ENCODE data around the gene BRIX1. TPM values are rescaled to one million over a fixed set of nuclear protein-coding genes. Genes with fewer than 3 reads are reported as not detected.

Gene BRIX1, protein sequence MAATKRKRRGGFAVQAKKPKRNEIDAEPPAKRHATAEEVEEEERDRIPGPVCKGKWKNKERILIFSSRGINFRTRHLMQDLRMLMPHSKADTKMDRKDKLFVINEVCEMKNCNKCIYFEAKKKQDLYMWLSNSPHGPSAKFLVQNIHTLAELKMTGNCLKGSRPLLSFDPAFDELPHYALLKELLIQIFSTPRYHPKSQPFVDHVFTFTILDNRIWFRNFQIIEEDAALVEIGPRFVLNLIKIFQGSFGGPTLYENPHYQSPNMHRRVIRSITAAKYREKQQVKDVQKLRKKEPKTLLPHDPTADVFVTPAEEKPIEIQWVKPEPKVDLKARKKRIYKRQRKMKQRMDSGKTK
- total RNA-seq, result 10 to 100 TPM; 48.8 to 73.7 TPM

DNA sequence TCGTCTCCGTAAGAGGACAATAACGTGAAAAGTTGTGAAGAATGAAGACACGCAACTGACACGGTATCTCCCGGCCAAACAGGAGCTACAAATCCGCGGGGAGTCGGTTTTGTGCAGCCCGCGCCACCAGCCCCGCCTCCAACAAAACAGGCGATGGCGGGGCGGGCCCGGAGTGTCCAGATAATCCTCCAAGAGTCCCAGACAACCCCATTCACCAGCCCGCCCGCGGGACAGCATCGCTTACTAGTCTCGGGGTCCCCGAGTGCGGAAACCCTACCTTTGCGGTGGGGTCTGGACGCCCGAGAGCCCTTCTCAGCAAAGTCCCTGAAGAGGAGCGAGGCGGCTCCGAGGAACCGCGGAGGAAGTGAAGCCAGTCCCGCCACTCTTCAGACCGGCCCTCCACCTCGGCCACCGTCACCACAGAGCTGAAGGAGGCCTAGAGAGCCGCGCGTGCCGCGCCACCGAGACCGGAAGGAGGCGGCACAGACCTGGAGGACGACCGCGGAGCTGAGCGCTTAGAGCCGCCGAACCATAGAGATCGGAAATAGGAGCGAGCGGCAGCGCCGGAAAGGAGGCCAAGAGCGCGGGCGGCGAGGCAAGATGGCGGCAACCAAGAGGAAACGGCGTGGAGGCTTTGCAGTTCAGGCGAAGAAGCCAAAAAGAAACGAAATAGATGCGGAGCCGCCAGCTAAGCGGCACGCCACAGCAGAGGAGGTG, at the start of gene BRIX1, which contains the start of gene RAD1:
Gene BRIX1, plus strand, starts transcription at position 573 of the 717 bp plus-strand sequence. Its CDS starts 28 bp downstream, at position 601.
Gene RAD1, minus strand, starts transcription at position 366 of the 717 bp plus-strand sequence. CDS start 612 bp downstream, outside the sequence.
- Mint-ChIP-seq H3K4me3 (no peak within 1 kb of the TSS), H3K36me3 (peaks cover 40% of the 10 kb centered on the region), H3K4me1 (ENCODE audit: low read depth in 2 of 2) (peaks cover 18 to 35% of the 10 kb centered on the region in 2 donors), H3K27ac (no peak within 1 kb of the TSS), H3K27me3 (no peaks in the 10 kb centered on the region), H3K9me3 (no peaks in the 10 kb centered on the region)
- peak; percentile 98 for DNase-seq (ENCODE audit: low spot score)
- peak; percentile 100 for ATAC-seq

DNA sequence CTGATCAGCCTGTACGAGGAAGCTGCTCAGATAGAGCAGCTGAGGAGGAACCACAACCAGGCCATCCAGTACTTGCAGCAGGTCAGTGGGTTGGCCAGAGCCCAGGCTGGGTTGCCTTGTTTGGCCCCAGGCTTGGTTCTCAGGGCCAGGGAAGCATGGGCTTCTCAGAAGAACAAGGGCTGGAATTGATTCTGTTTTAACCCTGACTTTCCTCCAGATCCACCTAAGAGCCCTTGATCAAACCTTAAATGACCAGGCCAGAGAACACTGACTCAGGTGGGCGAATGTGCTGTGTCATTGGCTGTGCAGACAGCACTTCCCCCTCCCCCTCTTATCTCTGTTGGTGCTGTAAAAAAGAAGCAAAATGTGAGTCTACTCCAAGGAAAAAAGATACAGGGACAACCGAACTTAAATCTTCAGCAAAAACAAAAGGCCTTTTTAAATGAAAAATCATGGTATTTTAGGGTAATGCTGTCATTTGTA, 48.5 kb upstream of the BRIX1 start:
- no peaks in the 10 kb centered on the region for H3K9me3 Mint-ChIP-seq
- DNase-seq (ENCODE audit: low spot score) (no peak), ATAC-seq (no peak)
- H3K36me3 Mint-ChIP-seq, result no peaks in the 10 kb centered on the region
- H3K4me1 Mint-ChIP-seq (ENCODE audit: low read depth in 2 of 2), result no peaks in the 10 kb centered on the region
- H3K27me3 Mint-ChIP-seq, result peaks cover 0 to 3% of the 10 kb centered on the region in 2 donors
- no peak overlapping the region for H3K4me3 Mint-ChIP-seq
- H3K27ac Mint-ChIP-seq, result no peak overlapping the region

DNA sequence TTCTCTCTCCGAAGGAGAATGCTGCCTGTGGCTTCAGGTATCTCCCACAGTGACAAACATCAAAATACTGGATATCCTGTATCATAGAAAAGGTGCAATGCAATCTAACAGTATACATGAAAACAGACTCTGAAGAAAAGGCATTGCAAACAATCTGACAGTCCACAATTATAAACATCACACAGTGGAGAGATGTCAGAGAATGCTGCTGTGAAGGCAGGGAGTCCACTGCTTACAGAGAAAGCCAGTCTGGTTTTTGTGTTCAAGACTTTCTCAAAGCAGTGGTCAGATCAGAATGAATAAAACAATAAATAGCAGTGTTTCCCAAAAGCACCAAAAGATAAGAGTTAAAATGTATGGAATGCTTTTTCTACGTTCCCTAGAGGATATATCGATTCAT, 47.9 kb upstream of the BRIX1 start:
- Mint-ChIP-seq H3K27ac (no peak overlapping the region), H3K36me3 (no peaks in the 10 kb centered on the region)
- DNase-seq (ENCODE audit: low spot score), result no peak

DNA sequence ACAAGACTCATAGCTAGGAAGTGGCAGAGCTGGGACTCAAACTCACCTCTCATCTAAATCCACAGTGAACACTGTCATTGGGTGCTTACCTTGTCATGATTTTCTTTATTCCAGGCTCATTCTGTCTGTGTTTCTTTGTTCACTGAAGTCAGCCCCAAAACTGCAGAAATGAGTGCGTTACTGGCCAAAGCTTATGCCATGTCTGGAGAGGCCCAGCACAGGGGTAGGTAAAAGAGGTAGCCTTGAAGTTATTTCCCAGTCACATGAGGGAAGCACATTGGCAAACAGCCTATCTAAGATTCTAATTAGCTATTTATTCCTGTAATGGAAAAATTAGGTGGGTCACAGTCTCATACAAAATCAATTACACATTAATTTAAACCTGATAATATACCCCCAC, 46.7 kb upstream of the BRIX1 start:
- no peaks in the 10 kb centered on the region for H3K36me3 Mint-ChIP-seq
- no peak for DNase-seq (ENCODE audit: low spot score)
- ATAC-seq, result no peak

More for the DNA sequence above, 47.9 kb upstream of the BRIX1 start:
- no peak for ATAC-seq
- no peaks in the 10 kb centered on the region for H3K9me3 Mint-ChIP-seq
- H3K4me1 Mint-ChIP-seq (ENCODE audit: low read depth in 2 of 2), result no peaks in the 10 kb centered on the region
- H3K4me3 Mint-ChIP-seq, result no peak overlapping the region
- peaks cover 0 to 3% of the 10 kb centered on the region in 2 donors for H3K27me3 Mint-ChIP-seq

DNA sequence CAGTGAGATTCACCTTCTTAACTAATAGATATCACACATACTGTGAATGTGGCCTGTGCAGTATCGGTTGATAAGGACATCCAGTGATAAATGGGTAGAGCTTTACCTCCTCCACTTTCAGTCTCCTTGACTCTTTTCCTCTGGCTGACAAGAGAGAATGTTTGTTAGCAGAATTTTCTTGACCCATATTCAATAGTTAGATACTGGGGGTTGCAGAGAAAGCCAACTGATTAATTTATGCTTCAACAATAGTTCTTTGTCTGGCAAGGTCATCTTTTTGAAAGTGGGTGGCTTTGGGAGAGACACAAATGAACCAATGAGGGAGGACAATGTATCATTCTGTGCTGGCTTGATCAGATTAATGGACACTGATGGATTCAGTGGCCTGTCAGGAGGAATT, 46.3 kb upstream of the BRIX1 start:
- Mint-ChIP-seq H3K27ac (no peak overlapping the region), H3K4me3 (no peak overlapping the region), H3K9me3 (no peaks in the 10 kb centered on the region), H3K27me3 (peaks cover 8 to 13% of the 10 kb centered on the region in 2 donors), H3K4me1 (ENCODE audit: low read depth in 2 of 2) (no peaks in the 10 kb centered on the region), H3K36me3 (no peaks in the 10 kb centered on the region)
- DNase-seq (ENCODE audit: low spot score) (no peak), ATAC-seq (no peak)

More for the DNA sequence above, 46.7 kb upstream of the BRIX1 start:
- Mint-ChIP-seq H3K27ac (no peak overlapping the region), H3K9me3 (no peaks in the 10 kb centered on the region), H3K27me3 (peaks cover 8 to 9% of the 10 kb centered on the region in 2 donors), H3K4me3 (no peak overlapping the region), H3K4me1 (ENCODE audit: low read depth in 2 of 2) (no peaks in the 10 kb centered on the region)

DNA sequence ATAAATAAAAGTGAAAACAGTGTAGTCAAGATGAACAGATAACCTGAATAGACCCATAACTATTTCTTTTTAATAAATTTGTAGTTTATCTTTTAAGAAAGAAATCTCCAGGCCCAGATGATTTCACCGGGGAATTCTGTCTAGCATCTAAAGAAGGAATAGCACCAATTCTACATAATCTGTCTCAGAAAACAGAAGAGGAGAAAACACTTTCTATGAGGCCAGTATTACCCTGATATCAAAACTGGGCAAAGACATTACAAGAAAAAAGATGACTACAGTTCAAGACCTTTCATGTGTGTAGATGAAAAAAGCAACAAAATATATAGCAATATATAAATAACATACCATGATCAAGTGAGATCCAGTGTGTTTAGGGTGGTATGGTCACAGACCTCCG, 45.1 kb upstream of the BRIX1 start:
- peaks cover 8 to 23% of the 10 kb centered on the region in 2 donors for H3K27me3 Mint-ChIP-seq

DNA sequence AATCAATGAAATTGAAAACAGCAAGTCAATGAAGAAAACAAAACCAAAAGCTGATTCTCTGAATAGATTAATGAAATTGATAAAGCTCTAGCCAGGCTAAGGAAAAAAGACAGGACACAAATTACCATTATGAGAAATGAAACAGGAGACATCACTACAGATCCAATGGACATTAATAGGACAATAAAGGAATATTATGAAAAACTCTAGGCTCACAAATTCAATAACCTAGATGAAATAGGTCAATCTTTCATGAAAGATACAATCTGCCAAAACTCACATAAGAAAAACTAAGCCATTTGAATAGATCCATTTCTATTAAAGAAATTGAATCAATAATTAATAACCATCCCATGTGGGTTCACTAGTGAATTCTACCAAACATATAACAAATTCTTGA, 39.2 kb upstream of the BRIX1 start:
- no peak overlapping the region for H3K4me3 Mint-ChIP-seq
- H3K36me3 Mint-ChIP-seq, result no peaks in the 10 kb centered on the region
- no peaks in the 10 kb centered on the region for H3K4me1 Mint-ChIP-seq (ENCODE audit: low read depth in 2 of 2)
- H3K27me3 Mint-ChIP-seq, result peaks cover 14 to 48% of the 10 kb centered on the region in 2 donors
- H3K27ac Mint-ChIP-seq, result no peak overlapping the region
- no peak for DNase-seq (ENCODE audit: low spot score)
- no peak for ATAC-seq
- no peaks in the 10 kb centered on the region for H3K9me3 Mint-ChIP-seq

More for the DNA sequence above, 45.1 kb upstream of the BRIX1 start:
- DNase-seq (ENCODE audit: low spot score) (no peak), ATAC-seq (no peak)
- H3K4me3 Mint-ChIP-seq, result no peak overlapping the region
- no peaks in the 10 kb centered on the region for H3K4me1 Mint-ChIP-seq (ENCODE audit: low read depth in 2 of 2)
- no peak overlapping the region for H3K27ac Mint-ChIP-seq
- H3K9me3 Mint-ChIP-seq, result no peaks in the 10 kb centered on the region
- H3K36me3 Mint-ChIP-seq, result no peaks in the 10 kb centered on the region

DNA sequence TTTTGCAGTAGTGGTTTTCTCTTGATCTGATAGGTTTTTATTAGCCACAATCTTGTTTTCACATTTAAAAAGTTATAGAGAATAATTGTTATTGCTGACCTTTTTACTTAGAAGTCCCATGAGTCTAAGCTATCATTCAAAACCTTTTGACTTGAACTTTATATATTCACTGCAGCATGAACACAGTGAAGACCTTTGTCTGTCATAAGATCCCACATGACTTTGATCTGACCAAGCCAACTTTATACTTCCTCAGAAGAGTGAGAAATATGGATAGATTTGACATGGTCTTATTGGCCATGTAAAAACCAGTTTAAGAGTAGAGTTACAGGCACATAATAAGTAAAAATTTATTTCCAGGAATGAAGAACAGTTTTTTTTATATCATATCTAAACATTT, 34.3 kb upstream of the BRIX1 start:
- no peaks in the 10 kb centered on the region for H3K9me3 Mint-ChIP-seq
- H3K36me3 Mint-ChIP-seq, result no peaks in the 10 kb centered on the region
- H3K27ac Mint-ChIP-seq, result no peak overlapping the region
- DNase-seq (ENCODE audit: low spot score) (no peak), ATAC-seq (no peak)
- no peak overlapping the region for H3K4me3 Mint-ChIP-seq
- H3K27me3 Mint-ChIP-seq, result peaks cover 23 to 48% of the 10 kb centered on the region in 2 donors
- H3K4me1 Mint-ChIP-seq (ENCODE audit: low read depth in 2 of 2), result no peaks in the 10 kb centered on the region

DNA sequence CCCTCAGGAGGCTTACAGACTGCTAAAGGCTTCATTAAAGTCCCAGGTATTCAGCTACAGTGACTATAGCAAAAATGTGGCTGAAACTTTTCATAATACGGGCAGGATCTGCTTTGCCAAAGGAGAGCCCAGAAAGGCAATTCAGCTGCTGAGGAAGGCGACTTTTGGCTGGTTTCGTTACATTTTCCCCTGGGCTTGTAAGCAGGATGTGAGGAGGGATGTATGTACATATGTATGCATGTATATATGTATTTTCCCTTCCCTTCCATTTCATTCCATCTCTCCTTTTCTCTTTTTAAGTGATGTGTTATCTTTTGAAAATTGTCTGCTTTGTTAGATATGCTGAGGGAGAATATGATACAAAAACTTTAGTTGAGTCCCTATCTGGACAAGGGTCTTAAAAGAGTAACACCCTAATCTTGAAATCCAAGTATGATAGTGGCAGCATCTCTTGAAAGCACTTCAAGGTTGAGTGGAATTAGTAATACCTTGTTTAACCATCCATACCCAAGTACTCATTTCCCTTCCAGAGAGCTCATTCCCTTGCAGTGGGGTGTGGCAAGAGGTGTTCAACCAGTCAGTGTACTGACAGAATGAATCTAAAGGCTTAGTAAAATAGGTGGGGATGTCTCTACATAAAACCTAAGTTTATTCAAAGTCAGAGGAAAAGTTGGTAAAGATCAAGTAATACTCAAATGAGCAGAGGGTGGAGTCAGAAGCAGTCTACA, 29.0 kb upstream of the BRIX1 start:
- Mint-ChIP-seq H3K4me1 (ENCODE audit: low read depth in 2 of 2) (no peaks in the 10 kb centered on the region), H3K27ac (no peak overlapping the region), H3K9me3 (no peaks in the 10 kb centered on the region), H3K36me3 (no peaks in the 10 kb centered on the region), H3K27me3 (peaks cover 26 to 43% of the 10 kb centered on the region in 2 donors), H3K4me3 (no peak overlapping the region)
- DNase-seq (ENCODE audit: low spot score) (no peak), ATAC-seq (no peak)

DNA sequence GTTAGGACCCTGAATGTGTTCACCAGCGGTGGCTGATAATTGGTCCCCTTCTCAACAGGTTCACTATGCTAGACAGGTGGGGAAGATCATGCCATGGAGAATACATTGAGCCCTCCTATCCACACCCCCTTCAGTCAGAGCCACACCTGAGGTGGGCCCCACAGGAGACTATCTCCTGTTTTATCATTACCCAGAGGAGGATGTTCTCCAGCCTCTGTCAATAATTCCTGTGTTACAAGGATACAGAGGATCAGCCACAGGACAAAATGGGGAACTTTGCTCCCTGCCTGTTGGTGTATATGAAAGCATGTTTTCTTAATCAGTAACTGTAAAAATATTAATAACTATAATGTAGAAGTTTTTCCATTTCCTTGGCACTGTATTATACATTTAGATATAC, 26.1 kb upstream of the BRIX1 start:
- Mint-ChIP-seq H3K4me1 (ENCODE audit: low read depth in 2 of 2) (no peaks in the 10 kb centered on the region), H3K36me3 (no peaks in the 10 kb centered on the region), H3K4me3 (no peak overlapping the region), H3K9me3 (no peaks in the 10 kb centered on the region), H3K27ac (no peak overlapping the region), H3K27me3 (peaks cover 12 to 36% of the 10 kb centered on the region in 2 donors)
- ATAC-seq (no peak), DNase-seq (ENCODE audit: low spot score) (no peak)

DNA sequence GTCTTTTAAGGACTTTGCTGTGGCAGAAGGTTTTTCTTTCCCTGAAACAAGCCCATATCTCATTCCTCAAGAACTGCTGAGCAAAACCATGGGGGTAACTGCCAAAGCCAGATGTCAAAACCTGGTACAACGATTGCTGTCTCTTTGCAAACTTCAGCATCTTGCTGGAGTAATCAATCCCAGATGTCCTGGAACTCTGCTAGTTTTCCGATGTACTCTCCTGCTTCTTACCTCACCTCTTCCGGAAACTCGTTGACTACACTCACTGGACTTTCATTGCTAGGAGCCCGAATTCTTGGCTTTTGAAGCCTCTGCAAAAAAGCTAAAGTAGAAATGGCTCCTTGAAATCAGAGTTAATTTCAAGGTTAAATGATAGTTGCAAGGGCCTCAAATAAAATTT, 23.5 kb upstream of the BRIX1 start:
- ATAC-seq (no peak), DNase-seq (ENCODE audit: low spot score) (no peak)
- Mint-ChIP-seq H3K27me3 (peaks cover 3 to 17% of the 10 kb centered on the region in 2 donors), H3K27ac (no peak overlapping the region), H3K4me3 (no peak overlapping the region), H3K4me1 (ENCODE audit: low read depth in 2 of 2) (no peaks in the 10 kb centered on the region), H3K36me3 (no peaks in the 10 kb centered on the region), H3K9me3 (no peaks in the 10 kb centered on the region)

DNA sequence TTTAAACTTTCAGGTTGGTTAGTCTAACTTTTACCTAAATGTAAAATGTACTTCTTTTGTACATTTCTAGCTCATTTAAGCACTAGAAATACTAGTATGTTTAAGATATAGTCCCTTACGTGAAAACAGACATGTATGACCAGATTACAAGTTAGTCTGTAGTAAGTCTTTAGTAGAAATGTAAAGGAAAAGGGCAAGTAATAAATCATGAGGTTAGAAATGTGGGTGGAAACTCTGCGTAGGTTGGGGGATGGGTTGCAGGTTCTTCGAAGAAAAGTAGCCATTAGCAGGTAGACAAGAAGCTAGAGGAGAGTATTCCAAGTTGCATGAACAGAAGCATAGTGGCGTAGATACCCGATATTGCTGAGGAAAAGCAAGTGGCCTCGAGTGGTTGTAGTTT, 23.1 kb upstream of the BRIX1 start:
- no peak for DNase-seq (ENCODE audit: low spot score)
- no peaks in the 10 kb centered on the region for H3K36me3 Mint-ChIP-seq
- no peaks in the 10 kb centered on the region for H3K9me3 Mint-ChIP-seq
- no peak overlapping the region for H3K27ac Mint-ChIP-seq
- peaks cover 0 to 13% of the 10 kb centered on the region in 2 donors for H3K27me3 Mint-ChIP-seq
- H3K4me1 Mint-ChIP-seq (ENCODE audit: low read depth in 2 of 2), result no peaks in the 10 kb centered on the region
- no peak overlapping the region for H3K4me3 Mint-ChIP-seq
- ATAC-seq, result no peak

DNA sequence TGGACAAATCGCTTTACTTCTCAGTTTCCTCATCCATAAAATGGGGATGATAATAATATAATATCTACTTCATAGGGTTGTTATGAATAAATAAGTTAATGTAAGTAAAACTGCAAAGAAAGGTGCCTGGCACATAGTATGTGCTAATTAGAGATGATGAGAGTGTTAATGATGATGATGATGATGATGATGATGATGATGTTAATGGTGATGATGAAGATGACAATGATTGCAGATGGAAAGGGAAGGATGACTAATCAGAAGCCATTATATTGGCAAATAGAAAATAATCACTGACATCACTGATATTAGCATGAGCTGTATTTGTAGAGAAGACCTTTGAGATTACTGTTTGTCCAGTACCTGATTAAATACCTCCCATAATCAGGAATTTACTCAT, 20.8 kb upstream of the BRIX1 start:
- ATAC-seq, result no peak
- H3K27ac Mint-ChIP-seq, result no peak overlapping the region
- no peaks in the 10 kb centered on the region for H3K4me1 Mint-ChIP-seq (ENCODE audit: low read depth in 2 of 2)
- no peak for DNase-seq (ENCODE audit: low spot score)
- H3K9me3 Mint-ChIP-seq, result no peaks in the 10 kb centered on the region
- H3K36me3 Mint-ChIP-seq, result no peaks in the 10 kb centered on the region
- peaks cover 0 to 10% of the 10 kb centered on the region in 2 donors for H3K27me3 Mint-ChIP-seq
- no peak overlapping the region for H3K4me3 Mint-ChIP-seq

Data from natural killer cell treated with Interleukin-12 subunit alpha and Interleukin-12 subunit beta and Interleukin-15 and Interleukin-18, amount 100 ng/mL, for 72 hours (primary cell).